Amygdala (tissue), 56 donors: Measurements from ENCODE around the gene CACNA2D3.

Source experiments
- DNase-seq, 56 donors: peaks; one replicate each; lab custom pipeline; 2025; lab: John Stamatoyannopoulos, UW

The CACNA2D3 gene

DNA sequence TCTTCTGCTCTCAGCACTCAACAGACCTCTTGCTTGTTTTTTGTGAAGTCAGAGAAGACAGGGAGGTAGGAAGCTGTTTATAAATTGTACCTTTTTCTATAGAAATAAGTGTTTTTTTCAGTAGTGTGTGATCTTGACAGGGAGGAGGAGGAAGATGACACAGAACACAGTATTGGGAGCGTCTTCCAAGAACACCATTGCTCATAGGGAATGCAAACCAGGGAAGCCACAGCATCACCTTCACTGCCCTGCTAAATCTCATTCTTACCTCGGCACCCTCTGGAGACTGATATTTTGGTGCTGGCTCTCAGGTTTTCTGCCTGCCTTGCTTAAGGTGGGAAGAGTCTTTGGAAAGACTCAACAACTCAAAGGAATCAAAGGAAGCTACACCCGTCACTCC lies 636.1 kb downstream of the CACNA2D3 start:
- DNase-seq = no peak

GRCh38 chr3:54759166-54759565 lies 636.8 kb downstream of the CACNA2D3 start:
- DNase-seq = no peak

DNA sequence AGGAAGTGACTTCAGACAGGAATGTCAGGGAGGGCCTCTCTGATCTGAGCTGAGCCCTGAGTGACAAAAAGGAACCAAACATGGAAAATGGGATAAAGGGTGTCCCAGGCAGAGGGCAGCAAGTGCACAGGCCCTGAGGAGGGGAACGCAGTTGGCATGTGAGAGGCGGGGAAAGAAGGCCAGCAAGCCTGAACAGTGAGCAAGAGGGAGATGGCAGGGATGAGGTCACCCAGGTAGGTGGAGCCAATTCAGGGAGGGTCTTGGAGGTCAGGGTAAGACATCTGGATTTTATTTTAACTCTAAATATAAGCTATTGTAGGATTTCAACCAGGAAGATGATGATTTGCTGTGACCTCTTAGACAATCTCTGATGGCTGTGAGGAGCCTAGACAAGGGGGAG lies 637.8 kb downstream of the CACNA2D3 start:
- no peak for DNase-seq

GRCh38 chr3:54761637-54762036 lies 639.3 kb downstream of the CACNA2D3 start:
- no peak for DNase-seq

DNA sequence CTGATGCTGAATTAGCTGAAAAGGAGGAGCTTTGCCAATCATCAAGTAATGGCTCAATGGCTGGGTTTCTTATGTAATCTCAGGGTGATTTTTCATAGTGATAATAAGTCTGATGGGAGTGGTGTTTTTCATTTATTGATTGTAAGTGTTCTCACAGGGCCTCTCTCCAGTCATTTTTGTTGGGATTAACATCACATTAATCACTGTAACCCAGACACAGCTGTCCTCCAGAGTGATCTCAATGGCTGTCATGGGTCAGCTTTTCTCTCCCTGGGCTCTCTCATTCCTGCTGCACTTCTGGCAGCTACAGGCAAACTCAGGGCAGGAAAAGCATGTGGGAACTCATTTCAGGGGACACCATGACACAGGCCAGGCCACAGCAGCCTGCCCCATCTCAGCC lies 642.6 kb downstream of the CACNA2D3 start:
- no peak for DNase-seq

DNA sequence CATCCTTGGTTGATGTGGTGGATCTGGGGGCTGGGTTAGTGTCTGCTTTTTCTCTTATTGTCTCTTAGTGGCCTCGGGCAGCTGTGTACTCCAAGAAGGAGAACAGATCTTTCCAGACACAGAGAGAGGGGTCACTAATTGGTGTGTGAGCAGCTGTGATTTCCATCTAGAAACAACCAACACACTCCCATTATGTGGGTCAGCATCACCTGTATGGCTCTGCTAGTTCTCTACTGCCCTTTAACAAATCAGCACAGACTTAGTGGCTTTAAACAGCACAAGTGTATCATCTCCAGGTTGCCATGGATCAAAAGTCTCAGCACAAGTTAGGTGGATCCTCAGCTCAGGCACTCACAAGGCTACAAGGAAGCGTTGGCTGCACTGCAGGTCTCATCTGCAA lies 648.7 kb downstream of the CACNA2D3 start:
- DNase-seq = no peak

DNA sequence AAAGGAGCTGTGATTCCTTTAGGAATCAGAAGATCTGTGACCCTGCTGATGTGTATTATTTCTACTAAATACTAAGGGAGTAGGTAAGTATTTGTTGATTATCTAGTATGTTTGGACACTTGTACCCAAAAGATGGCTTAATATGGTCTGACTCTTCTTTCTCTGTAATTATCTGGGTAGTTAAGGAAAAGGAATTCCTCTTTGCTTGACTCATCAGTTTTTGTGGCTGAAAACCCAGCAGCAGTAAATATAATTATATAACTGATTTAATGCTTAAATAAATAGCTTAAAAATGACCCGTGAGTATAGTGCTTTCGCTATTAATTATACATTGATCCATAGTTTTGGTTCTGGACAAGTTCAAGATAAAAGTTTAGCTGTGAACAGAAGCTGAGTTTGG lies 649.7 kb downstream of the CACNA2D3 start:
- no peak for DNase-seq

GRCh38 chr3:54772746-54773145 lies 650.4 kb downstream of the CACNA2D3 start:
- no peak for DNase-seq

DNA sequence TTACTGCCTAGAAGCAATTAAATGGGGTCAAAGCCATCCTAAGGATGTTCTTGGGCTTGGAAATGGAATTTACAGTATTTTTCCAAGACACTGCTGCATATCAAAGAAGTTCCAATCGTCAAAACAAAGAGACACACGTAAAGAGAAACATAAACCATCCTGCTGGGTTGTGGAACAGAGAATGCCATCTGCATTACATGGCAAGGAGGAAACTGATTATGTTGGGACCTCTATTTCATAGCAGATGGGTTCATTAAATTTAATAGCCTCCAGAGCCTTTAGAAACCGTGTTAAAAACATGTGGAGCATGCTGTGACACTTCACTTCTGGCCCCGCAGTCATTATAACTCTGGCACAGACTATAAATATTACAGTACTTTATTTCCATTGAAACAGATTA lies 650.9 kb downstream of the CACNA2D3 start:
- DNase-seq = no peak

DNA sequence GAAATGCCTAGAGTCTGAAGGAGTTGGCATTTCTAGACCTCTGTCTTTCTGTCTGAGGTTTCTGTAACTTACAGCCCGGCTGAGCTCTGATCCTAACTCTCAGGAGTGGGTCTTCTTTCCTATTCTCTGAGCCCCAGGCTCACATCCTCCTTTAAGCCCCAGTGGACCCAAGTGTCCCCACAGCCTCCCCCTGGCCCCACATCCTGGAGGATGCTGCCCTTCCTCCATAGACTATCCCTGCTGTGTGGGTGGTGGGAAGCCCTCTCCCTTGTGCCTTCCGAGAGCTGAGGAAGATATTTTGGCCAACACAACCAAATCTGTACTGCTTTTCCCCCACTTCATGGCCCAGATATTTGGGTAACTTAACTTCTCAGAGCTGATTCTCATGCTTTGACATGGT lies 654.2 kb downstream of the CACNA2D3 start:
- no peak for DNase-seq

DNA sequence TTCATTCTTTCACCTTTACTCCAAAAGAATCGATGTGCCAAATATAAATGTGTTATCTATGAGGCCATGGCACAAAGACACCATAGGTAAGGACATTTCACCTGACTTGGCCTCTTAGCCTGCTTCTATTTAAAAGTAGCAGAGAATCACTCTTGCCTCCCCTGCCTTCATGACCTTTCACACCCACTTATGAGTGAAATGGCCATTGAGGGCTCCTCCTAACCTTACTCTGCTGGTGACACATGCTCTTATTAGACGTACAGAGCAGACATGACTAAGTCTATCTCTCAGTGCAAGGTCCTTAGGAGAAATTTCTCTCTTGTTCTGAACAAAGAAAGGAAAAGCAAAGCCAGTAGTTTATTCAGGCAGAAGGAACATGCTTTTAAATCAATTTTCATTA lies 654.8 kb downstream of the CACNA2D3 start:
- DNase-seq = no peak

- no peak for DNase-seq
These were observed 658.0 kb downstream of the CACNA2D3 start for GRCh38 chr3:54780336-54780735.

DNA sequence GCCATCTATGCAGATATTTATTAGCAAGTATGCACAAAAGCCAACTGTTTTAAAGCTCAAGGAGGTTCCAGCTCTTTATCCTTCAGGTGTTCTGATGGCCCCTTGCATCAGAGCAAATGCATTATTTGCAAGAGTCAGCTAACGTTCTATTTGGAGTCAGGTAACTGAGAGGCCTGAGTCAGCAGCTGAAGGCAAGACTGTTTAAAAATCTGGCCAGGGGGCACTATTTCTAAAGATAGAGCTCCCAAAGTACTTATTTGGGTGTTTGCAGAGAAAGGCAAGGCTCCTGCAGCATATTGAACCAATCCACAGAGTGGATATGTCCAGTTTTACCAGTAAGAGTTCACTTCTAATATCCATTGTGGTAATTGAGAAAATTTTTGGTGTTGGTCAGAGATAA lies 659.4 kb downstream of the CACNA2D3 start:
- no peak for DNase-seq

- no peak for DNase-seq
These were observed 661.3 kb downstream of the CACNA2D3 start for GRCh38 chr3:54783611-54784010.

DNA sequence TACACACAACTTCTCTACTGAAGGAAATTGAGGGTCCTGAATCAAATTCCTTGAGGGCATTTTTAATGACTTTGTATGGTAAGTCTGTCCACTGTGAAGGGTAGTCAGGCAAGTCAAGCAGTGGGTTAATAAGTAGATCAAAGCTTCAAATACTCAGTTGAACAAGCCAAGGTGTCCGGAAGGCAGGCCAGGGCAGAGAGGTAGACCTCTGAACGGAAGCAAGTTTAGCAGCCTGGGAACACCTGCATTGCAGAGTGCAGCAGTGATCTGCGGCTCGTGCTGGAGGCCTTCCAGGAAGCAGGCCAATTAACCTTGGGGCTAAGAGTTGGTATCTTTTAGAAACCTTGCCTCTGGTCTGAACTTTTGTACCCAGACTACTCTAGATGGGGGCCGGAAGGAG lies 661.7 kb downstream of the CACNA2D3 start:
- DNase-seq = no peak

DNA sequence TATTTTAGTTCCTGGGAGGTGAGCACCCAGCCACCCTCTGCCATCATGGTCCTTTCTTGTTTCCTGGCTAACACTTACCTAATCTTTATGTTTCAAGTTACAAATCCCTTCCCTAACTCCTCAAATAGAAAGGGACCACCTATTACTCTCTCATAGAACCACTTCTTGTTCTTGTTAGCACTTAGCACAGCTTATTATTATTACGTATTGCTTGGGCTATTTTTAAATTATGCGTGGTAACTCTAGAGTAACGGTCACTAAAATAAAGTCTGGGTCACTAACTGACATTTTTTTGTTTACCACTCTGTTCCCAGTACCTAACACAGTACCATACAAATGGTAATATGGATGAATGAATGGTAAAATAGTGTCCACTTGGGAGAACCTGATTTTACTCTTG lies 663.6 kb downstream of the CACNA2D3 start:
- no peak for DNase-seq

GRCh38 chr3:54790051-54790450 lies 667.7 kb downstream of the CACNA2D3 start:
- DNase-seq = peak in 4 of 56 donors; percentile 1 to 10 (median 4)

DNA sequence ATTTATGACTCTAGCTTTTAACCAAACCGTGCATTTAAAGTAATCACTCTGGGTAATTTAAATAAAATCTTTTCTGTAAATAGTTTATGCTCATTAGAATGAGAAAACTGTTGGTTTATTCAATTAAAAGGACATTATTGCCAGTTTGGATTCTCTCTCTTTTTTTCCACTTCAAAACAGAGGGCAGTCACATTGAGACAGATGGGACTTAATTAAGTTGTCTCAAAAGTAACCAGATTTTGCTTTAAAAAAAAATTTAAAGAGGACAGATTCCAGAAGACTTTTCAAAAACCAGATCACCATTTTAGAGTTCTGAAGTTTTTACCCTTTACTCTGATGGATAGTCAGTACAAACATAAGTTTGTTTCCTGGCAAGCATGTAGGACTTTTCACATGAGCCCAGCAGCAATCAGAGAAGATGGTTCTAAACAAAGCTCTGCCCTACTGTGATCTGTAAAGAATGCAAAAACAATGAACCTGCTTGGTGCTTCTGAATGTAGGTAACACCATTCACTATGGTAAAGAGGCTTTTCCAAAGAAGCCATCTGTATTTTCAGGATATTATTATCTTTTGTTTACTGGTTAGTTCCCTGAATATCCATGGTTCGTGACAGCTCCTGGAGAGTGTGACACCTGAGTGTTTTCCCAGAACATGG lies 669.3 kb downstream of the CACNA2D3 start:
- no peak for DNase-seq

DNA sequence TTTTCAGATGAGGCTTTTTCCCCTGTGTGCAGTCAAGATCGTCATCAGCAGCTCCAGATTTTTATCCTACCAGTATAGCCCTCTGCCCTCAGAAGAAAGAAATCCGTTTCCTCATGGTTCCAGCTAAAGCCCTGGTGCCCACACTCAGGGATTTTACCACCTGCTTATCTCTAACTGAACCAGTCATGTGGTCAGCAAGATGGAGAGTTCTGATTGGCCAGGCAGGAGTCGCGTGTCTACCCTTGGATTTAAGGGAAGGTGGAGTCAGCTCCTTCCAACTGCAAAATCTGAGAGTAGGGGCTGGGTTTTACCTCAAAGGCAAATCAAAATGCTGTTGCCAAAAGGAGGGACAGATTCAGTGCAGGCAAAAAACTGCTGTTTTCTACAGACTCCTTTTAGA lies 670.2 kb downstream of the CACNA2D3 start:
- no peak for DNase-seq

GRCh38 chr3:54793171-54793570 lies 670.8 kb downstream of the CACNA2D3 start:
- no peak for DNase-seq

DNA sequence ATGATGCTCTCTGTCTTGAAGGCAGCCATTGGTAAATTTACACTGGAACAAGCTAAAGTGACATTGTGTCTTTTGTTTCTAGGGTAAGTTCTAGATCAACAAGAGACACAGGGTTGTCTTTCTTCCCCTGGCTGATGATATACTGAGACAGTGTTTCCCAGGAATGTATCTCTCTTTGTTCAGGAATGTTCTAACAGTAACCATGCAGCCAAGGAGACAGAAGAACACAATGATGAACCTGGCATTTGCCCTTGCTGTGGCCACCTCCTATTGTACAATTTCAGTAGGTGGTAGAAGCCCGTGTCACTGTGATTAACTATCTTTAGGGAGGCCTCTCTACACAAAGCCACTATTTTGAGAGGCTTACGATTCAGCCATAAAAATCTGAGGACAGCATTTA lies 674.8 kb downstream of the CACNA2D3 start:
- DNase-seq = no peak

- DNase-seq = no peak
These were observed 678.1 kb downstream of the CACNA2D3 start for GRCh38 chr3:54800478-54800877.

DNA sequence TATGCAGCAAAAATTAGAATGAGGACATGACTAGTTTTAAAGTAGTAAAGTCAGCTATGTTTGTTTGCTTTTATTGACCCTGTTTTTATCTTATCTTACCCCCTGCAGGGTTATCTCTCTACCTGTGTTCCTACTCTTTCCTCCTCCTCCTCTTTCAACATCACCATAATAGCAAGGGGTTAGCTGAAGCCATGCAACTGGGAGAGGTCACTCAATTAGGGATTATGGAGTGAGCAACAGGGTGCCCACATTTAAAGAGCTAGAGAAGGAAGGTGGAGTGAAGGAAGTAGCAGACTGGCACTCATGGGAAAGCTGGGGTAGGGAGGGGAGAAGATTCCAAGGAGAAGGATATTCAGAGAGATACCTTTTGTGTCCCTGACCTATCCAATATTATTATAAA lies 679.6 kb downstream of the CACNA2D3 start:
- no peak for DNase-seq
